AG04450 (cell line): ENCODE data around the gene CHCHD1. TPM values are rescaled to one million over a fixed set of nuclear protein-coding genes. Genes with fewer than 3 reads are reported as not detected.

ENCODE experiments used
- CTCF ChIA-PET: fragments of 300-600, 350-600 bp; formaldehyde crosslinking; extraction: SDS; loops from one replicate; lab custom pipeline; 2022; ENCODE audit warnings: antibody characterized with exemption, inconsistent platforms; lab: Charles Lee
- POLR2A ChIA-PET: fragments of 350-600 bp; formaldehyde crosslinking; extraction: SDS; loops from one replicate; lab custom pipeline; 2021; ENCODE audit warnings: antibody characterized with exemption, inconsistent platforms; lab: Yijun Ruan, JAX
- DNase-seq: peaks from one replicate; pipeline ENCODE4 v3.0.0-alpha.2; 2011; ENCODE audit warnings: low read depth, low spot score
- H3K27ac ChIP-seq: one replicate; pipeline ENCODE4 v1.5.1; 2012; ENCODE audit warnings: low read depth, low read length, control low read depth
- H3K27me3 ChIP-seq: one replicate; pipeline ENCODE4 v1.6.0; 2012; ENCODE audit warnings: low read length; ENCODE audit not compliant: control insufficient read depth, insufficient read depth
- H3K4me3 ChIP-seq: 2 replicates; pipeline ENCODE4 v1.5.1; 2011; ENCODE audit warnings: mild to moderate bottlenecking, low read depth, low read length, control low read depth
- H3K9me3 ChIP-seq: 2 replicates; pipeline ENCODE4 v1.5.1; 2012; ENCODE audit warnings: low read length; ENCODE audit not compliant: control insufficient read depth, insufficient read depth
- polyA plus RNA-seq: library from polyadenylated mRNA; depleted of rRNA; stranded (reverse); fragments of >200 nt; gene quantifications from 2 replicates; pipeline ENCODE4 v1.2.3, GENCODE V29; 2011
- TF ChIP-seq, protein P1 (sequence below): IDR thresholded peaks from 2 replicates; pipeline ENCODE4 v1.5.1; 2011; ENCODE audit warnings: low read depth, low read length, control low read depth, inconsistent platforms

The CHCHD1 gene
- polyA plus RNA-seq, 1 experiment = 45.4 TPM

- no peaks in the 10 kb centered on the region; the same call in 1 of the 2 replicates for H3K9me3 ChIP-seq
- ChIA-PET POLR2A (no interaction called here), CTCF (no interaction called here)
- TF ChIP-seq, protein P1, sequence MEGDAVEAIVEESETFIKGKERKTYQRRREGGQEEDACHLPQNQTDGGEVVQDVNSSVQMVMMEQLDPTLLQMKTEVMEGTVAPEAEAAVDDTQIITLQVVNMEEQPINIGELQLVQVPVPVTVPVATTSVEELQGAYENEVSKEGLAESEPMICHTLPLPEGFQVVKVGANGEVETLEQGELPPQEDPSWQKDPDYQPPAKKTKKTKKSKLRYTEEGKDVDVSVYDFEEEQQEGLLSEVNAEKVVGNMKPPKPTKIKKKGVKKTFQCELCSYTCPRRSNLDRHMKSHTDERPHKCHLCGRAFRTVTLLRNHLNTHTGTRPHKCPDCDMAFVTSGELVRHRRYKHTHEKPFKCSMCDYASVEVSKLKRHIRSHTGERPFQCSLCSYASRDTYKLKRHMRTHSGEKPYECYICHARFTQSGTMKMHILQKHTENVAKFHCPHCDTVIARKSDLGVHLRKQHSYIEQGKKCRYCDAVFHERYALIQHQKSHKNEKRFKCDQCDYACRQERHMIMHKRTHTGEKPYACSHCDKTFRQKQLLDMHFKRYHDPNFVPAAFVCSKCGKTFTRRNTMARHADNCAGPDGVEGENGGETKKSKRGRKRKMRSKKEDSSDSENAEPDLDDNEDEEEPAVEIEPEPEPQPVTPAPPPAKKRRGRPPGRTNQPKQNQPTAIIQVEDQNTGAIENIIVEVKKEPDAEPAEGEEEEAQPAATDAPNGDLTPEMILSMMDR = no peak
- no peaks in the 10 kb centered on the region for H3K27me3 ChIP-seq
- no peak overlapping the region for H3K4me3 ChIP-seq
- DNase-seq = no peak
- no peak overlapping the region for H3K27ac ChIP-seq
These were observed 36.6 kb downstream of the CHCHD1 start for GRCh38 chr10:73818402-73818801.

DNA sequence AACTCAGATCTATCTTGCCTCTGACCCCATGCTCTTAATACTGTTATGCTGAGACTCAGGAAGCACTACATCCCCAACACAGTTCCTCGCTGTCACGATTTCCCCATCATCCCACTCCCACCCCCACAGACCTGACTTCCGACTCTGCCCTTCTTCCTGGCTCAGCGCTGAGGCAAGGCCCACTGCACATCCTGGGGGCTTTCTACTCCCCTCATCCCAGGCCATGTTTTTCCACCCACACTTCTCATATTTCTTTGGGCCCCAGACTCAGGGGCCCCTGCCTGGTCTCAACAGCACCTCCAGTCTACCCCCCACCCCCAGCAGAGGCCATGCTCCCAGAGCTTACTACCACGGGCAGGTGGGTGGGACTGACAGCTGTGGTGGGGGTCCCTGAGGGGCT is 37.2 kb downstream of the CHCHD1 start:
- TF ChIP-seq, protein P1 = no peak

DNA sequence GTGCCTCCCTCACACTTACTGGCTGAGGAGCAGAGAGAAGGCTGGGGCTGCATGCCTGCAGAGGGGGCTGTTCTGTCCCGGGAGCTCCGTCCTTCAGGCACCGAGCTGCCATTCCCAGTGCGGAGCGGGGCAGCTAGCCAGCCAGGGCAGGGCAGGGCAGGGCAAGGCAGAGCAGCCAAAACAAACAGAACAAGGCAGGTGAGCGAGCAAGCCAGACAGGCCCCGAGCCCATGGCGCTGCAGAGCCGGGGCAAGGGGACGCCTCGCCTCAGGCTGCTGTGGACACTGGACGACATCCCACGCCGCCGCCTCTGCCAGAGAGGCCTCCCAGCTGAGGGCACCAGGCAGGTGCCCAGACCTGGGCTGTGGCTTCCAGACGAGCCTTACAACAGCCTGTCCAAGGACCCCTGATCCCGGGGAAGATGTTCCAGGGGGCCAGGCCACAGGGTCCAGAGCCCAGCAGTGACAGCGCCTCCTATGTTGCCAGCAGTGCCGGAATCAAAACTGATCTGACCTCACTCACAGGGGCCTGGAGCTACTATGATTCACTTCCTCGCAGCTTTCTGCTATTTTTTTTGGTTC is 37.8 kb downstream of the CHCHD1 start:
- ChIA-PET POLR2A (no interaction called here), CTCF (interaction anchor here (0.8 kb wide), 1 partner anchor 11 kb away, joined by 3 read pairs; no protein-coding TSS in a partner anchor)
- H3K27ac ChIP-seq = no peak overlapping the region
- no peaks in the 10 kb centered on the region; the same call in 1 of the 2 replicates for H3K9me3 ChIP-seq
- no peak overlapping the region for H3K4me3 ChIP-seq
- no peaks in the 10 kb centered on the region for H3K27me3 ChIP-seq
- TF ChIP-seq, protein P1 = no peak
- DNase-seq = no peak

More for the DNA sequence above, 37.2 kb downstream of the CHCHD1 start:
- Histone ChIP-seq H3K27me3 (no peaks in the 10 kb centered on the region), H3K4me3 (no peak overlapping the region), H3K27ac (no peak overlapping the region), H3K9me3 (no peaks in the 10 kb centered on the region; the same call in 1 of the 2 replicates)
- POLR2A ChIA-PET = no interaction called here
- CTCF ChIA-PET = no interaction called here
- DNase-seq = no peak

DNA sequence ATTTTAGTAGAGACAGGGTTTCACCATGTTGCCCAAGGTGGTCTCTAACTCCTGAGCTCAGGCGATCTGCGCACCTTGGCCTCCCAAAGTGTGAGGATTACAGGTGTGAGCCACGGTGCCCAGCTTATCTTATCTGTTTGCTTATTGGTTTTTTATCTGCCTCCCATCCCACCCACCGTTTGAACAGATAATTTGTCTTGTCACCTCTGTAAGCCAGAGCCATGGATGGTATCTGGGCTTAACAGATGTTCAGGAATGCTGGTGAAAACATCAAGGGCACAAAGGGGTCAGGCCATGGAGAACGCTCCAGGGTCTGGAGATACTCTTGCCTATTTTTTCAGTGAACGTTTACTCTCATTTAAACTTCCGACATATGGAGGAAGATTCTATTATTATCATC is 41.5 kb downstream of the CHCHD1 start:
- TF ChIP-seq, protein P1 = no peak
- Histone ChIP-seq H3K9me3 (no peaks in the 10 kb centered on the region), H3K4me3 (no peak overlapping the region), H3K27me3 (no peaks in the 10 kb centered on the region), H3K27ac (no peak overlapping the region)
- ChIA-PET POLR2A (no interaction called here), CTCF (no interaction called here)
- DNase-seq = no peak

GRCh38 chr10:73824146-73824725 is 42.4 kb downstream of the CHCHD1 start:
- TF ChIP-seq, protein P1 = no peak
- Histone ChIP-seq H3K27ac (no peak overlapping the region), H3K27me3 (no peaks in the 10 kb centered on the region), H3K9me3 (no peaks in the 10 kb centered on the region), H3K4me3 (no peak overlapping the region)
- DNase-seq = no peak
- CTCF ChIA-PET = no interaction called here
- POLR2A ChIA-PET = interaction anchor here (0.5 kb wide), 1 partner anchor 211 kb away, joined by 9 read pairs; no protein-coding TSS in a partner anchor
